Mucosa of rectum (tissue), 2 donors: ENCODE data around the gene ADAM12.

Source experiments
- H3K27ac ChIP-seq, 2 donors: one replicate each; pipeline ENCODE4 v1.7.0; 2013; ENCODE audit warnings: inconsistent platforms in 2 of 2, low read depth in 2 of 2, low read length in 2 of 2
- H3K27me3 ChIP-seq, 2 donors: one replicate each; pipeline ENCODE4 v1.7.0; 2013; ENCODE audit warnings: low read length in 2 of 2; ENCODE audit not compliant: control insufficient read depth in 2 of 2, insufficient read depth in 2 of 2
- H3K36me3 ChIP-seq, 2 donors: one replicate each; pipeline ENCODE4 v1.7.0; 2013; ENCODE audit warnings: low read length in 2 of 2; ENCODE audit not compliant: control insufficient read depth in 2 of 2, insufficient read depth in 2 of 2
- H3K4me1 ChIP-seq, 2 donors: one replicate each; pipeline ENCODE4 v1.7.0; 2013; ENCODE audit warnings: low read length in 2 of 2, mild to moderate bottlenecking in 1 of 2; ENCODE audit not compliant: control insufficient read depth in 2 of 2, insufficient read depth in 2 of 2
- H3K4me3 ChIP-seq, 2 donors: one replicate each; pipeline ENCODE4 v1.7.0; 2013; ENCODE audit warnings: low read length in 2 of 2
- H3K9ac ChIP-seq, 2 donors: one replicate each; pipeline ENCODE4 v1.7.0; 2013; ENCODE audit warnings: low read length in 2 of 2, low read depth in 1 of 2, mild to moderate bottlenecking in 1 of 2
- H3K9me3 ChIP-seq, 2 donors: one replicate each; pipeline ENCODE4 v1.7.0; 2013; ENCODE audit warnings: low read length in 2 of 2; ENCODE audit not compliant: control insufficient read depth in 2 of 2
- donor health status: healthy.
- donor health status: Normal muscosa, but diverticular disease.

The ADAM12 gene

GRCh38 chr10:126081841-126082466 lies 306.3 kb downstream of the ADAM12 start:
- H3K4me3 ChIP-seq: no peak overlapping the region
- no peaks in the 10 kb centered on the region for H3K36me3 ChIP-seq
- no peaks in the 10 kb centered on the region for H3K4me1 ChIP-seq
- no peaks in the 10 kb centered on the region for H3K9me3 ChIP-seq
- H3K27ac ChIP-seq: no peak overlapping the region
- H3K9ac ChIP-seq: no peak overlapping the region
- peaks cover 3 to 5% of the 10 kb centered on the region in 2 donors for H3K27me3 ChIP-seq

DNA sequence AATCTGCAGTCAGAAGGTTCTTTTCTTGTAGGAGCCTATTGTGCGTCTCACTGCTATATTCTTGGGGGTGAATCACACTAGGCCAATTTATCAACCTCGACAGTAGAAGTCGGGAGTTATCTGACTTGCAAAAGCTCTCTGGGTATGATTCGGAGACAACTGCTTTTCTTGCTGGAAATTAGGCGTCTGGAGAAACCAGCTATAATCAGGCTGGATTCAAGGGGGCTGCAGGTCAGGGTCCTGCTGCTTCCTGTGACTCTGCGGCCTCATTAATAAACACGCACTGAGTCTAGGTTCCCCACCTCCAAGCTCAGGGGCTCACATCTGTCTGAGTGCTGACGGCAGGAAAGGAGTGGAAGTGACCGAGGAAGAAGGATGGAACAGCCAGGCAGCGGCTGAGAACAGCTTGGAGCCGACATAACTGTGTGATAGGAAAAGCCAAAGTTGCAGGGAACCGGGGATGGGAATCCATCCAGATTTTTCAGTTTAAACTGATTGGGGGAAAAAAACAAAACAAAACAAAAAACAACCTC lies 307.3 kb downstream of the ADAM12 start:
- no peak overlapping the region for H3K27ac ChIP-seq
- H3K9me3 ChIP-seq: no peaks in the 10 kb centered on the region
- no peak overlapping the region for H3K4me3 ChIP-seq
- H3K36me3 ChIP-seq: no peaks in the 10 kb centered on the region
- no peaks in the 10 kb centered on the region for H3K4me1 ChIP-seq
- H3K9ac ChIP-seq: no peak overlapping the region
- peaks cover 3 to 5% of the 10 kb centered on the region in 2 donors for H3K27me3 ChIP-seq

- no peak overlapping the region for H3K9ac ChIP-seq
- no peak overlapping the region for H3K27ac ChIP-seq
- peaks cover 3 to 5% of the 10 kb centered on the region in 2 donors for H3K27me3 ChIP-seq
- no peak overlapping the region for H3K4me3 ChIP-seq
- H3K4me1 ChIP-seq: no peaks in the 10 kb centered on the region
- H3K9me3 ChIP-seq: no peaks in the 10 kb centered on the region
- H3K36me3 ChIP-seq: no peaks in the 10 kb centered on the region
Measured at GRCh38 chr10:126080291-126080825, 307.9 kb downstream of the ADAM12 start.

DNA sequence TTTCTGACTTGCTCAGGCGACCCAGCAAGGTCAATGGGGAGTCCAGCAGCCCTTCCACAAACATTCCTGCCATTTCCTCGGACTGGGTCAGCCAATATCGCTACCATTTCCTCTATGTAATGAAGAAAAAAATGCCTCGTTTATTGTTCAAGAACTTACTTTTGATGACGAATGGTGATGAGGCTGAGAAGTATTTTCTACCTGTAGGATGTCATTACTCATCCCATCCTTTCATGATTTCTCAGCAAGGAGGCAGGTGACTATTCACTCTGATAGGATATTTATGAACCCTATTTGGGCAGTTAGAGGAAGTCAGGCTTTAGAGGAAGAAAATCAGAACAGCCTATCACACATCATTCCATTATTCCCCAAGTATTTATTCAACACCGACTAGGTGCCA lies 313.3 kb downstream of the ADAM12 start:
- Histone ChIP-seq H3K4me3 (no peak overlapping the region), H3K9me3 (no peaks in the 10 kb centered on the region), H3K36me3 (no peaks in the 10 kb centered on the region), H3K27me3 (peaks cover 0 to 4% of the 10 kb centered on the region in 2 donors), H3K27ac (no peak overlapping the region), H3K4me1 (no peaks in the 10 kb centered on the region), H3K9ac (no peak overlapping the region)

DNA sequence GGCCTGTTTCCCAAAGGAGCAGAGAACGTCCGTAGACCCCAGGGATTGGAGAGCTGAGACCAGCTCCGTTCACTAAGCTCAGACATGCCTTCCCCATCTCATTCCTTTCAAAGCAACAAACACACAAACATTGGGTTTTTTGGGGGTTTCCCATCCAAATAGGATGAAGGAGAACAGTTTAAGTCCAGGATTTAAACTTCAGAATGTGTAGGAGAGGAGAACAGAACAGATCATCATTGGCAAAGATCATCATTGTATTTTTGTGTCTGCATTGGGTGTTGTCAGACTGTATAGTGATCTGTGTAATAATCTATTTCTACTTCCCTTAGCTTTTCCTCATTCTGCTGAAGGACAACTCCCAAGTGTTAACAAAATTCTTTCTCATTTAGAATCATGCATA lies 314.0 kb downstream of the ADAM12 start:
- H3K4me1 ChIP-seq: no peaks in the 10 kb centered on the region
- H3K27ac ChIP-seq: no peak overlapping the region
- no peaks in the 10 kb centered on the region for H3K9me3 ChIP-seq
- no peaks in the 10 kb centered on the region for H3K36me3 ChIP-seq
- no peak overlapping the region for H3K4me3 ChIP-seq
- no peaks in the 10 kb centered on the region for H3K27me3 ChIP-seq
- H3K9ac ChIP-seq: no peak overlapping the region

GRCh38 chr10:126073606-126074005 lies 314.7 kb downstream of the ADAM12 start:
- Histone ChIP-seq H3K9ac (no peak overlapping the region), H3K4me3 (no peak overlapping the region), H3K9me3 (no peaks in the 10 kb centered on the region), H3K27ac (no peak overlapping the region), H3K27me3 (no peaks in the 10 kb centered on the region), H3K36me3 (no peaks in the 10 kb centered on the region), H3K4me1 (no peaks in the 10 kb centered on the region)

GRCh38 chr10:126072622-126073021 lies 315.7 kb downstream of the ADAM12 start:
- H3K36me3 ChIP-seq: no peaks in the 10 kb centered on the region
- no peak overlapping the region for H3K4me3 ChIP-seq
- no peaks in the 10 kb centered on the region for H3K4me1 ChIP-seq
- no peak overlapping the region for H3K27ac ChIP-seq
- H3K9ac ChIP-seq: no peak overlapping the region
- H3K9me3 ChIP-seq: no peaks in the 10 kb centered on the region
- H3K27me3 ChIP-seq: no peaks in the 10 kb centered on the region

GRCh38 chr10:126070476-126071215 lies 317.6 kb downstream of the ADAM12 start:
- Histone ChIP-seq H3K4me1 (no peaks in the 10 kb centered on the region), H3K9ac (no peak overlapping the region), H3K27me3 (no peaks in the 10 kb centered on the region), H3K36me3 (no peaks in the 10 kb centered on the region), H3K4me3 (no peak overlapping the region), H3K27ac (no peak overlapping the region), H3K9me3 (no peaks in the 10 kb centered on the region)

- Histone ChIP-seq H3K27ac (no peak overlapping the region), H3K27me3 (no peaks in the 10 kb centered on the region), H3K9me3 (no peaks in the 10 kb centered on the region), H3K9ac (no peak overlapping the region), H3K4me1 (no peaks in the 10 kb centered on the region), H3K36me3 (no peaks in the 10 kb centered on the region), H3K4me3 (no peak overlapping the region)
Measured at GRCh38 chr10:126068322-126068721, 320.0 kb downstream of the ADAM12 start.

- H3K4me1 ChIP-seq: no peaks in the 10 kb centered on the region
- H3K9me3 ChIP-seq: no peaks in the 10 kb centered on the region
- no peak overlapping the region for H3K27ac ChIP-seq
- no peaks in the 10 kb centered on the region for H3K27me3 ChIP-seq
- no peak overlapping the region for H3K4me3 ChIP-seq
- H3K9ac ChIP-seq: no peak overlapping the region
- no peaks in the 10 kb centered on the region for H3K36me3 ChIP-seq
Measured at GRCh38 chr10:126066456-126066855, 321.8 kb downstream of the ADAM12 start.
